SU-DHL-6 (cell line): ENCODE measurements around the gene SLCO4A1.

Experiments
- H2AFZ ChIP-seq: fragments of 200-600 bp; sonication (generic); 2 replicates; pipeline ENCODE4 v1.6.1; 2014; ENCODE audit warnings: low read depth, mild to moderate bottlenecking, moderate library complexity, mixed read lengths, antibody characterized with exemption, low read length; ENCODE audit not compliant: severe bottlenecking
- H3F3A ChIP-seq: fragments of 200-600 bp; shearing (Covaris generic); 2 replicates; pipeline ENCODE4 v1.6.0; 2016; ENCODE audit warnings: antibody characterized with exemption, mild to moderate bottlenecking; ENCODE audit not compliant: insufficient read depth
- H3K27ac ChIP-seq: fragments of 200-600 bp; sonication (generic); 2 replicates; pipeline ENCODE4 v1.5.1; 2016; ENCODE audit warnings: low read depth, mild to moderate bottlenecking, low read length, moderate library complexity, mixed read lengths
- H3K27me3 ChIP-seq: fragments of 200-600 bp; sonication (generic), shearing (Covaris generic); 2 replicates; pipeline ENCODE4 v1.6.0; 2014; ENCODE audit warnings: mild to moderate bottlenecking, low read length
- H3K36me3 ChIP-seq: fragments of 200-600 bp; sonication (generic); 2 replicates; pipeline ENCODE4 v1.6.1; 2014; ENCODE audit warnings: mild to moderate bottlenecking, low read length, mixed read lengths
- H3K4me2 ChIP-seq: fragments of 300-600, 200-600 bp; shearing (Covaris generic), sonication (generic); 2 replicates; pipeline ENCODE4 v1.6.0; 2014; ENCODE audit warnings: low read length, low read depth, mild to moderate bottlenecking; ENCODE audit not compliant: poor library complexity, severe bottlenecking
- H3K4me3 ChIP-seq: fragments of 200-600 bp; sonication (generic); 2 replicates; pipeline ENCODE4 v1.5.1; 2014; ENCODE audit warnings: antibody characterized with exemption, low read length, mild to moderate bottlenecking, mixed read lengths; ENCODE audit not compliant: insufficient read depth, poor library complexity, severe bottlenecking
- H3K79me2 ChIP-seq: fragments of 200-600 bp; sonication (generic); 2 replicates; pipeline ENCODE4 v1.6.1; 2014; ENCODE audit warnings: mild to moderate bottlenecking, low read length, moderate library complexity; ENCODE audit not compliant: insufficient read depth
- H3K9ac ChIP-seq: fragments of 200-600 bp; sonication (generic); 2 replicates; pipeline ENCODE4 v1.7.0; 2014; ENCODE audit warnings: mild to moderate bottlenecking, low read length
- H3K9me2 ChIP-seq: fragments of 200-600 bp; sonication (generic); replicated peaks from 2 replicates; pipeline ENCODE4 v1.6.1; 2014; ENCODE audit warnings: low read length; ENCODE audit not compliant: insufficient read depth
- H3K9me3 ChIP-seq: fragments of 200-600 bp; sonication (generic); 2 replicates; pipeline ENCODE4 v1.6.1; 2014; ENCODE audit warnings: low read length, mixed read lengths; ENCODE audit not compliant: insufficient read depth
- H4K20me1 ChIP-seq: fragments of 200-600 bp; sonication (generic); 2 replicates; pipeline ENCODE4 v1.6.1; 2014; ENCODE audit warnings: low read depth, mild to moderate bottlenecking, antibody characterized with exemption, low read length, moderate library complexity, mixed read lengths
- EZH2phosphoT487 ChIP-seq: fragments of 200-600 bp; sonication (generic), shearing (Covaris generic); conservative IDR thresholded peaks from 2 replicates; pipeline ENCODE4 v1.6.1; 2018; ENCODE audit warnings: mild to moderate bottlenecking, antibody characterized with exemption, low read length, moderate library complexity, mixed read lengths
- TF ChIP-seq, protein P1 (sequence below): fragments of 200-600 bp; sonication (generic); IDR thresholded peaks from one replicate; pipeline ENCODE4 v1.5.1; 2017; ENCODE audit warnings: antibody characterized with exemption, mild to moderate bottlenecking, low read length, moderate library complexity; ENCODE audit not compliant: insufficient read depth, poor library complexity, severe bottlenecking

Gene SLCO4A1

GRCh38 chr20:62701161-62702012 is 59.1 kb downstream of the SLCO4A1 start:
- Histone ChIP-seq H3K4me2 (no peak overlapping the region), H4K20me1 (no peaks in the 10 kb centered on the region), H3K9ac (no peak overlapping the region), H3F3A (no peaks in the 10 kb centered on the region), H3K27ac (no peak overlapping the region), H2AFZ (no peak overlapping the region), H3K9me2 (no peaks in the 10 kb centered on the region), H3K79me2 (no peaks in the 10 kb centered on the region), H3K36me3 (no peaks in the 10 kb centered on the region), H3K27me3 (no peaks in the 10 kb centered on the region), H3K9me3 (no peaks in the 10 kb centered on the region), H3K4me3 (no peak overlapping the region)
- TF ChIP-seq, protein P1, sequence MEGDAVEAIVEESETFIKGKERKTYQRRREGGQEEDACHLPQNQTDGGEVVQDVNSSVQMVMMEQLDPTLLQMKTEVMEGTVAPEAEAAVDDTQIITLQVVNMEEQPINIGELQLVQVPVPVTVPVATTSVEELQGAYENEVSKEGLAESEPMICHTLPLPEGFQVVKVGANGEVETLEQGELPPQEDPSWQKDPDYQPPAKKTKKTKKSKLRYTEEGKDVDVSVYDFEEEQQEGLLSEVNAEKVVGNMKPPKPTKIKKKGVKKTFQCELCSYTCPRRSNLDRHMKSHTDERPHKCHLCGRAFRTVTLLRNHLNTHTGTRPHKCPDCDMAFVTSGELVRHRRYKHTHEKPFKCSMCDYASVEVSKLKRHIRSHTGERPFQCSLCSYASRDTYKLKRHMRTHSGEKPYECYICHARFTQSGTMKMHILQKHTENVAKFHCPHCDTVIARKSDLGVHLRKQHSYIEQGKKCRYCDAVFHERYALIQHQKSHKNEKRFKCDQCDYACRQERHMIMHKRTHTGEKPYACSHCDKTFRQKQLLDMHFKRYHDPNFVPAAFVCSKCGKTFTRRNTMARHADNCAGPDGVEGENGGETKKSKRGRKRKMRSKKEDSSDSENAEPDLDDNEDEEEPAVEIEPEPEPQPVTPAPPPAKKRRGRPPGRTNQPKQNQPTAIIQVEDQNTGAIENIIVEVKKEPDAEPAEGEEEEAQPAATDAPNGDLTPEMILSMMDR = no peak
- no peak for TF ChIP-seq EZH2phosphoT487

DNA sequence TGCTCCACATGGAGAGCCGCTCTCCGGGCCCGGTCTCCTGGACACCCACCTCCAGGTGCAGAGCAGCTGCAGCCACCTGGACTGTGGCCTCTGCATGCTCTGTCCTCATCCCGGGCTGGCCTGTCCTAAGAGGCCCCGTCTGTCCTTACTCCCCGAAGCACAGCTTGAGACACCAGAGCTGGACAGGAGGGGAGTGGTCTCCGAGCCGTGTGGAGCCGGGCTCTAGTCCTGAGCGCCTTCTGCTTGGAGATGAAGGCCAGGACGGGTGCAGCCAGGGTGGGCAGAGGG is 59.7 kb downstream of the SLCO4A1 start:
- TF ChIP-seq, protein P1 = no peak
- TF ChIP-seq EZH2phosphoT487 = no peak

GRCh38 chr20:62702895-62703852 is 60.9 kb downstream of the SLCO4A1 start:
- H3F3A ChIP-seq = no peaks in the 10 kb centered on the region
- TF ChIP-seq EZH2phosphoT487 = no peak
- TF ChIP-seq, protein P1 = no peak
- no peaks in the 10 kb centered on the region for H4K20me1 ChIP-seq
- no peaks in the 10 kb centered on the region for H3K79me2 ChIP-seq
- no peak overlapping the region for H3K4me2 ChIP-seq
- no peak overlapping the region for H3K27ac ChIP-seq
- no peaks in the 10 kb centered on the region for H3K9me3 ChIP-seq
- H3K27me3 ChIP-seq = no peaks in the 10 kb centered on the region
- no peaks in the 10 kb centered on the region for H3K9me2 ChIP-seq
- H3K36me3 ChIP-seq = no peaks in the 10 kb centered on the region
- H3K4me3 ChIP-seq = no peak overlapping the region
- H2AFZ ChIP-seq = no peak overlapping the region
- H3K9ac ChIP-seq = no peak overlapping the region

More for the DNA sequence above, 59.7 kb downstream of the SLCO4A1 start:
- Histone ChIP-seq H3K9me2 (no peaks in the 10 kb centered on the region), H3K9me3 (no peaks in the 10 kb centered on the region), H3K36me3 (no peaks in the 10 kb centered on the region), H2AFZ (no peak overlapping the region), H4K20me1 (no peaks in the 10 kb centered on the region), H3K4me3 (no peak overlapping the region), H3K27me3 (no peaks in the 10 kb centered on the region), H3F3A (no peaks in the 10 kb centered on the region), H3K4me2 (no peak overlapping the region), H3K9ac (no peak overlapping the region), H3K79me2 (no peaks in the 10 kb centered on the region), H3K27ac (no peak overlapping the region)
